ENCODE measurements around the gene GCHFR.

DNA sequence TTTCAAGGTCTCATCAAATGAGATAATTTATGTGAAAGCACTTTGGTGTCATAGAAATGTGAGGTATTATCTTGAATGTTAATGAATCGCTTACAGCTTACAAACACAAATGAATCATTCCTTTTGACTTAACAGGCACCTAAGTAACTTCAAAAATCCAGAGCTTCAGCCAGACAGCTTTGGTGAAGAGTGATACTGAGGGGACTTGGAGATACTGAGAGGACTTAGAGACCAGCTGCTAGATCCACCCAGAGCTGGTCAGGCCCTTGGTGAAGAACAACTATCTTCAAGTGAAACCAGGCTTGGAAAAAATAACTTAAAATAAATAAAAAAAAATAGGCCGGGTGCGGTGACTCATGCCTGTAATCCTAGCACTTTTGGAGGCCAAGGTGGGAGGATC is 26.9 kb downstream of the GCHFR start:
- TF ChIP-seq CTCF (IDR thresholded peaks at IDR 0.05; ENCODE audit: poor library complexity): no peak
- TF ChIP-seq EZH2phosphoT487 (IDR thresholded peaks at IDR 0.05; ENCODE audit: low read depth, severe bottlenecking, unreplicated experiment): no peak

Data from hepatocyte (in vitro differentiated cells).